Bronchial epithelial cell (primary cell): ENCODE data around the gene USP35. TPM values are rescaled to one million over a fixed set of nuclear protein-coding genes. Genes with fewer than 3 reads are reported as not detected.

Source experiments
- DNase-seq: peaks from one replicate; pipeline ENCODE4 v3.0.0-alpha.2; 2010; ENCODE audit warnings: low read depth
- FAIRE-seq: peaks from 2 replicates; lab custom pipeline; 2011; peaks lifted over from hg19 to GRCh38; lab: Jason Lieb, UNC
- H3K27me3 ChIP-seq: 2 replicates; pipeline ENCODE4 v1.5.1; 2011; ENCODE audit warnings: low read length; ENCODE audit not compliant: control insufficient read depth, insufficient read depth
- H3K36me3 ChIP-seq: 2 replicates; pipeline ENCODE4 v1.5.1; 2011; ENCODE audit warnings: low read length; ENCODE audit not compliant: control insufficient read depth, insufficient read depth
- H3K4me3 ChIP-seq: 2 replicates; pipeline ENCODE4 v1.5.1; 2011; ENCODE audit warnings: mild to moderate bottlenecking, low read depth, low read length, control low read depth
- CTCF ChIP-seq: IDR thresholded peaks from 2 replicates; pipeline ENCODE4 v1.5.1; 2011; ENCODE audit warnings: mild to moderate bottlenecking, moderate library complexity, low read length, control low read depth, inconsistent platforms; ENCODE audit not compliant: insufficient read depth, severe bottlenecking
- total RNA-seq: library from RNA; depleted of rRNA; stranded (reverse); fragments of >200 nt; gene quantifications from 2 replicates; pipeline ENCODE4 v1.2.1, GENCODE V29; 2014

USP35 gene
- total RNA-seq, 1 donor from 2014 or later, result 3.7 TPM

- no peaks in the 10 kb centered on the region for H3K36me3 ChIP-seq
- H3K27me3 ChIP-seq, result no peaks in the 10 kb centered on the region
- DNase-seq, result no peak
- TF ChIP-seq CTCF, result no peak
- no peak for FAIRE-seq
- no peak overlapping the region for H3K4me3 ChIP-seq
Measured at GRCh38 chr11:78212586-78213371, 24.1 kb downstream of the USP35 start.

- FAIRE-seq, result peak; percentile 32
- H3K4me3 ChIP-seq, result no peak overlapping the region
- no peak for DNase-seq
- H3K36me3 ChIP-seq, result no peaks in the 10 kb centered on the region
- no peaks in the 10 kb centered on the region for H3K27me3 ChIP-seq
- no peak for TF ChIP-seq CTCF
Measured at GRCh38 chr11:78213526-78214330, 25.0 kb downstream of the USP35 start.

- peaks cover 1% of the 10 kb centered on the region for H3K36me3 ChIP-seq
- DNase-seq (no peak), FAIRE-seq (no peak)
- H3K4me3 ChIP-seq, result no peak overlapping the region
- no peaks in the 10 kb centered on the region for H3K27me3 ChIP-seq
- TF ChIP-seq CTCF, result no peak
Measured at GRCh38 chr11:78214331-78215194, 25.8 kb downstream of the USP35 start.

- peaks cover 1% of the 10 kb centered on the region for H3K36me3 ChIP-seq
- no peaks in the 10 kb centered on the region for H3K27me3 ChIP-seq
- no peak overlapping the region for H3K4me3 ChIP-seq
- FAIRE-seq (no peak), DNase-seq (no peak)
- TF ChIP-seq CTCF, result no peak
Measured at GRCh38 chr11:78216021-78216420, 27.3 kb downstream of the USP35 start.

- Histone ChIP-seq H3K27me3 (no peaks in the 10 kb centered on the region), H3K36me3 (peaks cover 3% of the 10 kb centered on the region), H3K4me3 (no peak overlapping the region)
- FAIRE-seq (no peak), DNase-seq (peak; percentile 51)
- TF ChIP-seq CTCF, result no peak
Measured at GRCh38 chr11:78216571-78217287, 28.0 kb downstream of the USP35 start.
